GM10248 (cell line): ENCODE results near the gene SKAP2.

Experiments used
- CTCF ChIA-PET: fragments of 300-600 bp; sonication (Branson Sonifier 250); formaldehyde crosslinking; extraction: SDS; loops from one replicate; lab custom pipeline; 2021; ENCODE audit warnings: antibody characterized with exemption; lab: Yijun Ruan, JAX
- POLR2A ChIA-PET: fragments of 350-650 bp; sonication (Branson Sonifier 250); formaldehyde crosslinking; extraction: SDS; loops from one replicate; lab custom pipeline; 2020; ENCODE audit warnings: antibody characterized with exemption; lab: Yijun Ruan, JAX
- DNase-seq: peaks from one replicate; pipeline ENCODE4 v3.0.0; 2012; ENCODE audit errors: extremely low spot score
- CTCF ChIP-seq: IDR thresholded peaks from 2 replicates; pipeline ENCODE4 v1.5.1; 2012; ENCODE audit warnings: mild to moderate bottlenecking, low read depth; ENCODE audit errors: extremely low read depth, missing control alignments, control extremely low read depth

SKAP2 gene

GRCh38 chr7:26691406-26691805 is 173.0 kb downstream of the SKAP2 start:
- no peak for TF ChIP-seq CTCF
- DNase-seq = no peak
- POLR2A ChIA-PET = no interaction called here
- CTCF ChIA-PET = interaction anchor here (0.8 to 6.9 kb wide), 7 partner anchors 10 to 470 kb away, joined by 4 to 83 read pairs (median 6); no protein-coding TSS in a partner anchor

DNA sequence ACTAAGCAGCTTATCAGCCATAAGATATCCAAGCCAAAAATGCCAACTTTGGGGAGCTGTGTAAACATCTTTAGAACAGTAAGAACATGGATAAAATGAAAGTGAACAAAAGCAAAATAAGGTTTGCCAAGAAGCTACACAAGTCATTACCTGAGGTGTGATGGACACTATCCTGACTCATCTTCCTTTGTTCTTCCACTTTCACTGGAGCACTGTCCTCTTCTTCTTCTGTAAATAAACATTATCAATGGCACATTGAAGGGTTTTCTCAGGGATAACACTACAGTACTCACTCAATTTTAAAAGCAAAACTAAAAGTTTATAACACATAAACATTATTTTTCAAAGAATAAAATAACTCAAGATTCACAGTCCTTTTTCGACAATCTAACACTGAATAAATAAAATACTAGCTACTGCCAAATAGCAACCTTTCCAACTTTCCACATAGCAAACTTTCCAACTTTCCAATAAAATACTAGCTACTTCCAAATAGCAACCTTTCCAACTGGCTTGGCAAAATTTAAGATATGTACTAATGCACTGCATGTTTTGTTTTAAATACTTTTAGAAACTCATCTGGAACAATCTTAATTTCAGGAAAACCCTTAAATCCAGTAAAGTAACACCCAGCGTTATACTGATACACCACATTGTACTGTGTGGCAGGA is 174.1 kb downstream of the SKAP2 start:
- no peak for TF ChIP-seq CTCF
- ChIA-PET CTCF (interaction anchor here (0.9 to 6.9 kb wide), 8 partner anchors 9 to 471 kb away, joined by 3 to 83 read pairs (median 6); partner anchors contain the start of gene HOXA5), POLR2A (no interaction called here)
- DNase-seq = no peak

DNA sequence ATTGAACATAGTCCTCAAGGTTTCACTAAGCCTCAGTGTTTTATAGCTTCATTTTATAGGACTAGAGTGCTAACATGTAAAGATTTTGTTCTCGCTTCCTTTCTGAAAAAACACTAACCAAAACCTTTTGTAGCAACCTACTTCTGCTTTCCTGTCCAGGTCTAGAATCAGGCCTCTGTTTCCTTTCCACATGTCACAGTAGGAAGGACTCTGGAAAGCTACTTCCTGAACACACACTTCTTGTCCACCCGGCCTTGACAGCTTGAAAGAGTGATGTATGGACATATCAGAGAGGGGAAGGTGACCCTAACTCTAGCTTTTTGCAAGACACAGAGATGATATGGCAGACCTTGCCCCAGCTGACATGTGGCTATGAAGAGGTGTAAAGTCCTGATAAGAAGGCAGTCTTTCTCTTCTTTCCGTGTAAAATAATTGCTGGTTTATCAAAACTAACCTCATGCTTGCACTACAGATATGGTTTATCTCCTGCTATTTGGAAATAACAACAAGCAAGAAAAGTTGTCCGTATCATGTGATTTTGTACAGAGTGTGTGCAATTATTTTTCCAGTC is 175.4 kb downstream of the SKAP2 start:
- DNase-seq = no peak

GRCh38 chr7:26688388-26688787 is 176.0 kb downstream of the SKAP2 start:
- ChIA-PET POLR2A (no interaction called here), CTCF (interaction anchor here (2.3 to 4.6 kb wide), 2 partner anchors 22 to 473 kb away, joined by 13 to 29 read pairs; no protein-coding TSS in a partner anchor)
- TF ChIP-seq CTCF = no peak
- DNase-seq = no peak

More for the DNA sequence above, 175.4 kb downstream of the SKAP2 start:
- POLR2A ChIA-PET = no interaction called here
- TF ChIP-seq CTCF = no peak
- CTCF ChIA-PET = interaction anchor here (0.8 to 4.6 kb wide), 6 partner anchors 11 to 472 kb away, joined by 3 to 29 read pairs (median 6); partner anchors contain the start of gene HOXA5

GRCh38 chr7:26687032-26687431 is 177.4 kb downstream of the SKAP2 start:
- no peak for TF ChIP-seq CTCF
- ChIA-PET POLR2A (no interaction called here), CTCF (interaction anchor here (0.7 to 2.1 kb wide), 12 partner anchors 11 to 490 kb away, joined by 3 to 11 read pairs (median 4); partner anchors contain the start of gene HOXA5)
- DNase-seq = no peak

DNA sequence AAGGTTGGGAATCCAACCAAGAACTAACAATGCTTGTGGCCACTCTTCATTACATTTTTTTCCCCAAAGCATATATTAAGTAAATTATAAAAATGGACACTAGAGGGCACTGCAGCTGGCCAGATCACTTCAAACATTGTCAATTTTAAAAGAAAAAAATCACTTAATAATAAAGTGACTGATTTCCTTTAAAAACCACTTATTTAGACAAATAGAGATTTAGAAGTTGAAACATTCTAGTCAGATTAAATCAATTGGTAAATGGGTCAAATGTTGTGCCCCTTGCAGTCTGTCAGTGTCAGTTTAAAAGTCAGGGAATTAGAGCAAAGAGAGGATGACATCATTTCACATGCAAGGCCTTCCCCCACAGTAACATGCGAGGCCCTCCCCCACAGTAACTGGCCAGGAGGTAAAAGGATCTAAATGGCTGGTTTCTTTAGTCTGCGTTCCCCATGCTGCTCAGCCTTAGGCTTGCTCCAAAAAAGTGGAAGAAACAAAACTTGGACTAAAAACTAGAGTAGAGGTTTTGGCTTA is 177.9 kb downstream of the SKAP2 start:
- ChIA-PET CTCF (interaction anchor here (1.0 to 2.1 kb wide), 9 partner anchors 12 to 490 kb away, joined by 3 to 11 read pairs (median 4); no protein-coding TSS in a partner anchor), POLR2A (no interaction called here)
- no peak for DNase-seq
- peak; percentile 58 for TF ChIP-seq CTCF
